GM21825 (cell line): ENCODE measurements around the gene STAG1.
"Not testable (repeated sequence)": the region's sequence is repeated elsewhere in the genome, so short reads cannot be mapped to it uniquely, and the experiment has no call there.

ENCODE experiments used
- ATAC-seq: cut with Tn5 transposase; IDR thresholded peaks from one replicate; pipeline ENCODE4 v1.9.1; 2021; ENCODE audit warnings: mild to moderate bottlenecking, moderate library complexity; ENCODE audit not compliant: unreplicated experiment

STAG1 gene

DNA sequence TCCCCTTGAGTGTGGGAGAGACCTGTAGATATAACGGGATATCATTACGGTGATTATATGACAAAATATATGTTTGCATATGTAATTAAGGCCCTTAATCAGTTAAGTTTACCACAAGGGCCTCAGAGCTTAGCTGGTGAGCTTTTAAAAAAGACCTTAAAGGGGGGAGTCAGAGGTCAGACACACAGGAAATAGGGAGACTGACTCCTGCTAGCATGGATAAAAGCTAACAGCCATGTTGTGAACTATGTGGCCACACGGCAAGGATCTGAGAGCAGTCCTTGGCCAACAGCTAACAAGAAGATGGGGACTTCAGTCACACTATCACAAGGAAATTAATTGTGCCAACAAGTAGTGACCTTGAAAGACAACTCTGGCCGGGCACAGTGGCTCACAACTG lies 3.1 kb downstream of the STAG1 start:
- ATAC-seq: no peak

DNA sequence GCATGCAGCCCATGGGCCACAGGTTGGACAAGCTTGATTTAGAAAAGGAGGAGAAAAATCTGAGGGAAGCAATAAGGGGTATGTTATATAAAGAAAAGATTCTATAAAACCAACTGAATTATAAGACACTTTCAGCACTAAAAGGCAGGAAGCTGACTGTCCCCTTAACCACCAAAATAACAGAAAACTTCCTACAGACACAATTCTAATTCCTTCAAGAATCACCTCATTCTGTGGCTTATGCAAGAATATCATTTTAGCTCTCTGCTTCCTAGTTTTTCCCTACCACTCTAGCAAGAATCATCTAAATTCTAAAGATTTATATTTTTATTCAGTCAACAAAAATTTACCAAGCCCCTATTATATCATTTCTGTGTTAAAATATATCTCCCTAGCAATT lies 6.3 kb downstream of the STAG1 start:
- ATAC-seq: no peak

GRCh38 chr3:136741063-136741462 lies 11.1 kb downstream of the STAG1 start:
- no peak for ATAC-seq

- ATAC-seq: no peak
Measured at GRCh38 chr3:136740351-136740958, 11.7 kb downstream of the STAG1 start.

DNA sequence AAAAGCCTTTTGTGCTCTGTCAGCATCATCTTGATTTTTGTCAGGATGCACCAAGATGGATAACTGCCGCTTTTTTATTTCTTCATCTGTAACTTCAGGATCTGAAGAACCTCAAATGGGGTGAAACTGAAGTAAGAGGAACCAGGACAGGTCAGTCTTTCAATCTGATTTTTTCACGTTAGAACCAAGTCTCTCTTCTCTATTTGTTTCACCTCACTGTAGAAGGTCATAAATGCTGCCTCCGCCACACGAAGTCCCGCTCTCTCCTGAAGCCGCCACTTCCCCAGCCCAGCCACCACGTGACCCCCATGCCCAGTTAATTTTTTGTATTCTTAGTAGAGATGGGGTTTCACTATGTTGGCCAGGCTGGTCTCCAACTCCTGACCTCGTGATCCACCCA lies 15.2 kb downstream of the STAG1 start:
- ATAC-seq: not testable (repeated sequence)

GRCh38 chr3:136735103-136735502 lies 17.1 kb downstream of the STAG1 start:
- ATAC-seq: no peak

- no peak for ATAC-seq
Measured at GRCh38 chr3:136734382-136735070, 17.7 kb downstream of the STAG1 start.

- no peak for ATAC-seq
Measured at GRCh38 chr3:136733317-136733833, 18.8 kb downstream of the STAG1 start.

DNA sequence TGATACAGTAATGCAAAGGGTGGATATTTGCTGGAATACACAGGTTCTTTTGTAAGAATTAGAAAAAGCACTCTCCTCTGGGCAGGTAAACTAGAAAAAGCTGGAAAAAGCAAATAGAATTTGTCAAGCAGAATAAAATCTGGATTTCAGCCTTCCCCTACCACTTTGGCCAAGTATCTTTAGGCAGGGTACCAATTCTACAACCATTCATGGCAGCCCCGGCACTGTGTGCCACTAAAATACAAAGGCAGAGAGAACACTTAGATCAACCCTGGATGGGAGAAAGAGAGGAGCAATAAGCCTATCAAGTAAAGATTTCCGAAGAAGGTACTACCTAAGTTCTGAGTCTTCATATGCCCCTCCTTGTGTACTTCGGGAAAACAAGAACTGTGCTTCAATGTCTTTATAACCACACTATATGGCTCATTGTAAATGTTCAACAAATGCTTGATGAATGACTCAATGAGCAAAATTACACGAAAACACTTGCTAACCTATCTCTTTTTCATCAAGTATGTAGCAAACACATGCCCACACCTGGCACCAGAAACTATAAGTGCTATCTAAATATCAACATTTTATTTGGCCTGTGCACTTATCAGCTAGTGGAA lies 20.8 kb downstream of the STAG1 start:
- no peak for ATAC-seq

GRCh38 chr3:136730595-136731273 lies 21.4 kb downstream of the STAG1 start:
- ATAC-seq: peak; percentile 50

DNA sequence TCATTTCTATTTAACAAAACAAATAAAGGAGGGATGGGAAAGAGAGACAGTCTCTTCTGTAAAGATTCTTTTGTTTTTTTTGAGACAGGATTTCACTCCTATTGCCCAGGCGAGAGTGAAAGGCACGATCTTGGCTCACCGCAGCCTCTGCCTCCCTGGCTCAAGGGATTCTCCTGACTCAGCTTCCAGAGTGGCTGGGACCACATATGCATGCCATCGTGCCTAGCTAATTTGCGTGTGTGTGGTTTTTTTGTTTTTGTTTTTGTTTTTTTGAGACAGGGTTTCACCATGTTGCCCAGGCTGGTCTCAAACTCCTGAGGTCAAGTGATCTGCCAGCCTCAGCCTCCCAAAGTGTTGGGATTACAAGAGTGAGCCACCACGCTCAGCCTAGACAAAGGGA lies 23.3 kb downstream of the STAG1 start:
- no peak for ATAC-seq

GRCh38 chr3:136728473-136728872 lies 23.7 kb downstream of the STAG1 start:
- ATAC-seq: no peak

- no peak for ATAC-seq
Measured at GRCh38 chr3:136725468-136725867, 26.7 kb downstream of the STAG1 start.

- ATAC-seq: not testable (repeated sequence)
Measured at GRCh38 chr3:136722916-136723315, 29.3 kb downstream of the STAG1 start.

- ATAC-seq: not testable (repeated sequence)
Measured at GRCh38 chr3:136722399-136722798, 29.8 kb downstream of the STAG1 start.

GRCh38 chr3:136720091-136720490 lies 32.1 kb downstream of the STAG1 start:
- no peak for ATAC-seq

DNA sequence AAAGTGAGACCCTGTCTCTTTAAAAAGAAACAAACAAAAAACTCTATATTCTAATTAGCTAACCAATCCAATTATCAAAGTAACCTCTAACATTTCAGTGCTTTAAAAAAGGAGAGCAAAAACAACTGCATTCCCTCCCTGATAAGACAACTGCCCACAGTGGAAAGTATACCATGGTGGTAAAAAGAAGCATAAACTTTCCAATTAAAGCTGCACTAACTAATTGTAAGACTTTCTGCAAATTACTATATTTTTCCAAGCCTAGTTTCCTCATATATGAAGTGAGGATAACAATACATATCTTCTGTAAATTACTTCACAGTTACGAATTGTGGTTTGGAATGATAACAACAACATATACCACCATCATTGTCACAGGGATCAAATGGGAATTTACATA lies 35.5 kb downstream of the STAG1 start:
- ATAC-seq: no peak

- no peak for ATAC-seq
Measured at GRCh38 chr3:136714020-136714419, 38.2 kb downstream of the STAG1 start.

GRCh38 chr3:136712941-136713340 lies 39.2 kb downstream of the STAG1 start:
- ATAC-seq: no peak

- not testable (repeated sequence) for ATAC-seq
Measured at GRCh38 chr3:136711888-136712287, 40.3 kb downstream of the STAG1 start.

- no peak for ATAC-seq
Measured at GRCh38 chr3:136711277-136711676, 40.9 kb downstream of the STAG1 start.
